ENCODE measurements around the gene BTBD9. TPM values are rescaled to one million over a fixed set of nuclear protein-coding genes. Genes with fewer than 3 reads are reported as not detected.

Gene BTBD9
- total and polyA plus RNA-seq, 2 of the 13 experiments (the other 11 are each of a cell fraction or from before 2014, with no cell fraction given), result 1.2 to 3.0 TPM

DNA sequence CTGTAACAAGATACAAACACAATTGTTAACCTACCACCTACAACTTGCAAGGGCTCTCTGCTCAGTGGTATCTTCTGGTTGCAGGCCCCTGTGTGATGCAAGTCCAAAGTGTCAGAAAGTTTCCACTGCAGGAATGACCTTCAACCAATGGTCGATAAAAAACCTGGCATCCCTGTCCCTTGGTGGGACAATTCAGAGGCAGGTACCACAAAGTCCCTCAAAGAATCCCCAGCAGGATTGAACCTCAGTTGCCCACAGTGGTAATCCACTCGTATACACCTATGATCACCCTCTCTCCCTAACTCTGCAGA is 47.3 kb upstream of the BTBD9 start (continued):
- TF ChIP-seq, protein P1, sequence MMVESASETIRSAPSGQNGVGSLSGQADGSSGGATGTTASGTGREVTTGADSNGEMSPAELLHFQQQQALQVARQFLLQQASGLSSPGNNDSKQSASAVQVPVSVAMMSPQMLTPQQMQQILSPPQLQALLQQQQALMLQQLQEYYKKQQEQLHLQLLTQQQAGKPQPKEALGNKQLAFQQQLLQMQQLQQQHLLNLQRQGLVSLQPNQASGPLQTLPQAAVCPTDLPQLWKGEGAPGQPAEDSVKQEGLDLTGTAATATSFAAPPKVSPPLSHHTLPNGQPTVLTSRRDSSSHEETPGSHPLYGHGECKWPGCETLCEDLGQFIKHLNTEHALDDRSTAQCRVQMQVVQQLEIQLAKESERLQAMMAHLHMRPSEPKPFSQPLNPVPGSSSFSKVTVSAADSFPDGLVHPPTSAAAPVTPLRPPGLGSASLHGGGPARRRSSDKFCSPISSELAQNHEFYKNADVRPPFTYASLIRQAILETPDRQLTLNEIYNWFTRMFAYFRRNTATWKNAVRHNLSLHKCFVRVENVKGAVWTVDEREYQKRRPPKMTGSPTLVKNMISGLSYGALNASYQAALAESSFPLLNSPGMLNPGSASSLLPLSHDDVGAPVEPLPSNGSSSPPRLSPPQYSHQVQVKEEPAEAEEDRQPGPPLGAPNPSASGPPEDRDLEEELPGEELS (CRISPR knock-in tag; IDR thresholded peaks at IDR 0.05), result no peak
- TF ChIP-seq ZNF292 (CRISPR knock-in tag; IDR thresholded peaks at IDR 0.05; ENCODE audit: borderline replicate concordance, low read depth) (peak; percentile 36; the same call in 1 of the 2 replicates), CEBPB (IDR thresholded peaks at IDR 0.05; ENCODE audit: borderline replicate concordance, low read depth, low read length) (peak; percentile 89), NONO (IDR thresholded peaks at IDR 0.05) (no peak), NONO (CRISPR knock-in tag; conservative IDR thresholded peaks at IDR 0.05) (no peak), ZFP36 (IDR thresholded peaks at IDR 0.05; ENCODE audit: borderline replicate concordance, low read depth, low read length, partially characterized antibody) (no peak), ZKSCAN8 (CRISPR knock-in tag; IDR thresholded peaks at IDR 0.05; ENCODE audit: borderline replicate concordance) (no peak), GATAD2A (CRISPR knock-in tag; IDR thresholded peaks at IDR 0.05) (peak; percentile 55; the same call in 1 of the 2 replicates), HNRNPK (IDR thresholded peaks at IDR 0.05; ENCODE audit: low read depth, low read length, poor library complexity, severe bottlenecking) (no peak), ZNF121 (CRISPR knock-in tag; IDR thresholded peaks at IDR 0.05) (0 out of 2 replicates have a peak, but pooled peaks have one; percentile 8), RBAK (CRISPR knock-in tag; IDR thresholded peaks at IDR 0.05) (no peak), THAP11 (CRISPR knock-in tag; IDR thresholded peaks at IDR 0.05) (0 out of 2 replicates have a peak, but pooled peaks have one; percentile 34), FOXA3 (CRISPR knock-in tag; IDR thresholded peaks at IDR 0.05) (no peak)
- TF ChIP-seq, protein P2, sequence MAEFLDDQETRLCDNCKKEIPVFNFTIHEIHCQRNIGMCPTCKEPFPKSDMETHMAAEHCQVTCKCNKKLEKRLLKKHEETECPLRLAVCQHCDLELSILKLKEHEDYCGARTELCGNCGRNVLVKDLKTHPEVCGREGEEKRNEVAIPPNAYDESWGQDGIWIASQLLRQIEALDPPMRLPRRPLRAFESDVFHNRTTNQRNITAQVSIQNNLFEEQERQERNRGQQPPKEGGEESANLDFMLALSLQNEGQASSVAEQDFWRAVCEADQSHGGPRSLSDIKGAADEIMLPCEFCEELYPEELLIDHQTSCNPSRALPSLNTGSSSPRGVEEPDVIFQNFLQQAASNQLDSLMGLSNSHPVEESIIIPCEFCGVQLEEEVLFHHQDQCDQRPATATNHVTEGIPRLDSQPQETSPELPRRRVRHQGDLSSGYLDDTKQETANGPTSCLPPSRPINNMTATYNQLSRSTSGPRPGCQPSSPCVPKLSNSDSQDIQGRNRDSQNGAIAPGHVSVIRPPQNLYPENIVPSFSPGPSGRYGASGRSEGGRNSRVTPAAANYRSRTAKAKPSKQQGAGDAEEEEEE (CRISPR knock-in tag; IDR thresholded peaks at IDR 0.05; ENCODE audit: borderline replicate concordance), result no peak
- TF ChIP-seq, protein P3, sequence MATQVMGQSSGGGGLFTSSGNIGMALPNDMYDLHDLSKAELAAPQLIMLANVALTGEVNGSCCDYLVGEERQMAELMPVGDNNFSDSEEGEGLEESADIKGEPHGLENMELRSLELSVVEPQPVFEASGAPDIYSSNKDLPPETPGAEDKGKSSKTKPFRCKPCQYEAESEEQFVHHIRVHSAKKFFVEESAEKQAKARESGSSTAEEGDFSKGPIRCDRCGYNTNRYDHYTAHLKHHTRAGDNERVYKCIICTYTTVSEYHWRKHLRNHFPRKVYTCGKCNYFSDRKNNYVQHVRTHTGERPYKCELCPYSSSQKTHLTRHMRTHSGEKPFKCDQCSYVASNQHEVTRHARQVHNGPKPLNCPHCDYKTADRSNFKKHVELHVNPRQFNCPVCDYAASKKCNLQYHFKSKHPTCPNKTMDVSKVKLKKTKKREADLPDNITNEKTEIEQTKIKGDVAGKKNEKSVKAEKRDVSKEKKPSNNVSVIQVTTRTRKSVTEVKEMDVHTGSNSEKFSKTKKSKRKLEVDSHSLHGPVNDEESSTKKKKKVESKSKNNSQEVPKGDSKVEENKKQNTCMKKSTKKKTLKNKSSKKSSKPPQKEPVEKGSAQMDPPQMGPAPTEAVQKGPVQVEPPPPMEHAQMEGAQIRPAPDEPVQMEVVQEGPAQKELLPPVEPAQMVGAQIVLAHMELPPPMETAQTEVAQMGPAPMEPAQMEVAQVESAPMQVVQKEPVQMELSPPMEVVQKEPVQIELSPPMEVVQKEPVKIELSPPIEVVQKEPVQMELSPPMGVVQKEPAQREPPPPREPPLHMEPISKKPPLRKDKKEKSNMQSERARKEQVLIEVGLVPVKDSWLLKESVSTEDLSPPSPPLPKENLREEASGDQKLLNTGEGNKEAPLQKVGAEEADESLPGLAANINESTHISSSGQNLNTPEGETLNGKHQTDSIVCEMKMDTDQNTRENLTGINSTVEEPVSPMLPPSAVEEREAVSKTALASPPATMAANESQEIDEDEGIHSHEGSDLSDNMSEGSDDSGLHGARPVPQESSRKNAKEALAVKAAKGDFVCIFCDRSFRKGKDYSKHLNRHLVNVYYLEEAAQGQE (IDR thresholded peaks at IDR 0.05; ENCODE audit: borderline replicate concordance in 1 of 2, low read depth in 1 of 2, low read length in 2 of 2), result peak in 1 of 2 experiments; percentile 14; a peak in 1 of 4 replicates
- TF ChIP-seq, protein P4, sequence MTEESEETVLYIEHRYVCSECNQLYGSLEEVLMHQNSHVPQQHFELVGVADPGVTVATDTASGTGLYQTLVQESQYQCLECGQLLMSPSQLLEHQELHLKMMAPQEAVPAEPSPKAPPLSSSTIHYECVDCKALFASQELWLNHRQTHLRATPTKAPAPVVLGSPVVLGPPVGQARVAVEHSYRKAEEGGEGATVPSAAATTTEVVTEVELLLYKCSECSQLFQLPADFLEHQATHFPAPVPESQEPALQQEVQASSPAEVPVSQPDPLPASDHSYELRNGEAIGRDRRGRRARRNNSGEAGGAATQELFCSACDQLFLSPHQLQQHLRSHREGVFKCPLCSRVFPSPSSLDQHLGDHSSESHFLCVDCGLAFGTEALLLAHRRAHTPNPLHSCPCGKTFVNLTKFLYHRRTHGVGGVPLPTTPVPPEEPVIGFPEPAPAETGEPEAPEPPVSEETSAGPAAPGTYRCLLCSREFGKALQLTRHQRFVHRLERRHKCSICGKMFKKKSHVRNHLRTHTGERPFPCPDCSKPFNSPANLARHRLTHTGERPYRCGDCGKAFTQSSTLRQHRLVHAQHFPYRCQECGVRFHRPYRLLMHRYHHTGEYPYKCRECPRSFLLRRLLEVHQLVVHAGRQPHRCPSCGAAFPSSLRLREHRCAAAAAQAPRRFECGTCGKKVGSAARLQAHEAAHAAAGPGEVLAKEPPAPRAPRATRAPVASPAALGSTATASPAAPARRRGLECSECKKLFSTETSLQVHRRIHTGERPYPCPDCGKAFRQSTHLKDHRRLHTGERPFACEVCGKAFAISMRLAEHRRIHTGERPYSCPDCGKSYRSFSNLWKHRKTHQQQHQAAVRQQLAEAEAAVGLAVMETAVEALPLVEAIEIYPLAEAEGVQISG (CRISPR knock-in tag; IDR thresholded peaks at IDR 0.05), result no peak
- TF ChIP-seq, protein P5, sequence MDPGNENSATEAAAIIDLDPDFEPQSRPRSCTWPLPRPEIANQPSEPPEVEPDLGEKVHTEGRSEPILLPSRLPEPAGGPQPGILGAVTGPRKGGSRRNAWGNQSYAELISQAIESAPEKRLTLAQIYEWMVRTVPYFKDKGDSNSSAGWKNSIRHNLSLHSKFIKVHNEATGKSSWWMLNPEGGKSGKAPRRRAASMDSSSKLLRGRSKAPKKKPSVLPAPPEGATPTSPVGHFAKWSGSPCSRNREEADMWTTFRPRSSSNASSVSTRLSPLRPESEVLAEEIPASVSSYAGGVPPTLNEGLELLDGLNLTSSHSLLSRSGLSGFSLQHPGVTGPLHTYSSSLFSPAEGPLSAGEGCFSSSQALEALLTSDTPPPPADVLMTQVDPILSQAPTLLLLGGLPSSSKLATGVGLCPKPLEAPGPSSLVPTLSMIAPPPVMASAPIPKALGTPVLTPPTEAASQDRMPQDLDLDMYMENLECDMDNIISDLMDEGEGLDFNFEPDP (CRISPR knock-in tag; conservative IDR thresholded peaks at IDR 0.05), result no peak
